Measurements from ENCODE around the gene REL. TPM values are rescaled to one million over a fixed set of nuclear protein-coding genes. Genes with fewer than 3 reads are reported as not detected.

REL gene
- total RNA-seq, 2 donors from 2014 or later: 11.1 to 31.5 TPM

- DNase-seq: peak; percentile 79
- Histone ChIP-seq H3K9ac (ENCODE audit: low read depth in 2 of 2, low read length in 2 of 2) (no peak overlapping the region), H3K36me3 (no peaks in the 10 kb centered on the region), H3K27me3 (no peaks in the 10 kb centered on the region), H3K4me3 (no peak overlapping the region), H3K27ac (peak overlapping the region; percentile 4), H3K9me3 (no peaks in the 10 kb centered on the region), H3K4me1 (no peaks in the 10 kb centered on the region)
- intact Hi-C loops (cut with DNase I): no loop called here
- TF ChIP-seq, protein P1, sequence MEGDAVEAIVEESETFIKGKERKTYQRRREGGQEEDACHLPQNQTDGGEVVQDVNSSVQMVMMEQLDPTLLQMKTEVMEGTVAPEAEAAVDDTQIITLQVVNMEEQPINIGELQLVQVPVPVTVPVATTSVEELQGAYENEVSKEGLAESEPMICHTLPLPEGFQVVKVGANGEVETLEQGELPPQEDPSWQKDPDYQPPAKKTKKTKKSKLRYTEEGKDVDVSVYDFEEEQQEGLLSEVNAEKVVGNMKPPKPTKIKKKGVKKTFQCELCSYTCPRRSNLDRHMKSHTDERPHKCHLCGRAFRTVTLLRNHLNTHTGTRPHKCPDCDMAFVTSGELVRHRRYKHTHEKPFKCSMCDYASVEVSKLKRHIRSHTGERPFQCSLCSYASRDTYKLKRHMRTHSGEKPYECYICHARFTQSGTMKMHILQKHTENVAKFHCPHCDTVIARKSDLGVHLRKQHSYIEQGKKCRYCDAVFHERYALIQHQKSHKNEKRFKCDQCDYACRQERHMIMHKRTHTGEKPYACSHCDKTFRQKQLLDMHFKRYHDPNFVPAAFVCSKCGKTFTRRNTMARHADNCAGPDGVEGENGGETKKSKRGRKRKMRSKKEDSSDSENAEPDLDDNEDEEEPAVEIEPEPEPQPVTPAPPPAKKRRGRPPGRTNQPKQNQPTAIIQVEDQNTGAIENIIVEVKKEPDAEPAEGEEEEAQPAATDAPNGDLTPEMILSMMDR (IDR thresholded peaks at IDR 0.05): no peak
Measured at GRCh38 chr2:60957643-60958042, 76.3 kb downstream of the REL start.

DNA sequence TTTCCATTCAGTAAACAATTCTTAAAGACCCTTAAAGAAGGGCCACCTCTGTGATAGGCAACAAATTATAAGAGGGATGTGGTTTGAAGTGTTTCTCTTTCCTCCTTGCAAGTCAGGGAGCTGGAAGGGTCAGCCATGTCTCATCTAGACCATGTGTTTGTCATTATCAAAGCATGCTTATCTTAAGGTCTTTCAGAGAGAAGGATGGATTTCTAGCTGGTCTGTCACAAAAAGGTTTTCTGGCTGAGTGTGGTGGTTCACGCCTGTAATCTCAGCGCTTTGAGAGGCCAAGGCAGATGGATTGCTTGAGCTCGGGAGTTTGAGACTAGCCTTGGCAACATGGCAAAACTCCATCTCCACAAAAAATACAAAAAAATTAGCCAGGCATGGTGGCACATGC, 77.0 kb downstream of the REL start:
- DNase-seq: no peak

GRCh38 chr2:60958800-60959199, 77.4 kb downstream of the REL start:
- Histone ChIP-seq H3K4me3 (no peak overlapping the region), H3K36me3 (no peaks in the 10 kb centered on the region), H3K4me1 (no peaks in the 10 kb centered on the region), H3K9ac (ENCODE audit: low read depth in 2 of 2, low read length in 2 of 2) (no peak overlapping the region), H3K27me3 (no peaks in the 10 kb centered on the region), H3K27ac (peak overlapping the region; percentile 4), H3K9me3 (no peaks in the 10 kb centered on the region)
- DNase-seq: no peak
- intact Hi-C loops (cut with DNase I): no loop called here
- TF ChIP-seq, protein P1 (IDR thresholded peaks at IDR 0.05): no peak

More for the DNA sequence above, 77.0 kb downstream of the REL start:
- no peaks in the 10 kb centered on the region for H3K27me3 ChIP-seq
- H3K27ac ChIP-seq: peak overlapping the region; percentile 4
- H3K4me1 ChIP-seq: no peaks in the 10 kb centered on the region
- no peak overlapping the region for H3K9ac ChIP-seq (ENCODE audit: low read depth in 2 of 2, low read length in 2 of 2)
- intact Hi-C loops (cut with DNase I): no loop called here
- H3K36me3 ChIP-seq: no peaks in the 10 kb centered on the region
- TF ChIP-seq, protein P1 (IDR thresholded peaks at IDR 0.05): no peak
- no peaks in the 10 kb centered on the region for H3K9me3 ChIP-seq
- H3K4me3 ChIP-seq: no peak overlapping the region

- no peak for DNase-seq
- TF ChIP-seq, protein P1 (IDR thresholded peaks at IDR 0.05): no peak
- Histone ChIP-seq H3K9ac (ENCODE audit: low read depth in 2 of 2, low read length in 2 of 2) (no peak overlapping the region), H3K27ac (peak overlapping the region; percentile 0), H3K9me3 (no peaks in the 10 kb centered on the region), H3K4me1 (no peaks in the 10 kb centered on the region), H3K36me3 (no peaks in the 10 kb centered on the region), H3K27me3 (no peaks in the 10 kb centered on the region), H3K4me3 (no peak overlapping the region)
- intact Hi-C loops (cut with DNase I): no loop called here
Measured at GRCh38 chr2:60959501-60959900, 78.1 kb downstream of the REL start.

DNA sequence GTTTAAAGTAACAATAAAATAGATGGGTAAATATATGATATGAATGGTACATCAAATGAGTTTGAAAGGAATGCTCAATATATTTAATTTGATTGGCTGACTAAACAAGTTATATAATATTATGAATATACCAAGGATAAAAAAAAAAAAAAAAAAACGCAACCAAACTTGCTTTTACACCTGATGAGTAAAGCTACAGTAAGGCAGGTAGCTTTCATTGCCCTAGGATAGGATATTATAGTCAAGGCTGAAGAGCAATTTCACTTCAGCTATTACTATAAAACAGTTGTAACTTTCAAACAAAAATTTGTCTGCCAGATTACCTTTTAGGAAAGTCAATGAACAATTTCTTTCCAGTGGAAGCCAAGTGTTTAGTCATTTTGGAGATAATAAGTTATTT, 79.3 kb downstream of the REL start:
- TF ChIP-seq, protein P1 (IDR thresholded peaks at IDR 0.05): no peak
- H3K4me3 ChIP-seq: no peak overlapping the region
- H3K27ac ChIP-seq: no peak overlapping the region
- H3K4me1 ChIP-seq: no peaks in the 10 kb centered on the region
- H3K9ac ChIP-seq (ENCODE audit: low read depth in 2 of 2, low read length in 2 of 2): no peak overlapping the region
- no peaks in the 10 kb centered on the region for H3K36me3 ChIP-seq
- no peak for DNase-seq
- H3K9me3 ChIP-seq: no peaks in the 10 kb centered on the region
- no peaks in the 10 kb centered on the region for H3K27me3 ChIP-seq
- intact Hi-C loops (cut with DNase I): no loop called here

DNA sequence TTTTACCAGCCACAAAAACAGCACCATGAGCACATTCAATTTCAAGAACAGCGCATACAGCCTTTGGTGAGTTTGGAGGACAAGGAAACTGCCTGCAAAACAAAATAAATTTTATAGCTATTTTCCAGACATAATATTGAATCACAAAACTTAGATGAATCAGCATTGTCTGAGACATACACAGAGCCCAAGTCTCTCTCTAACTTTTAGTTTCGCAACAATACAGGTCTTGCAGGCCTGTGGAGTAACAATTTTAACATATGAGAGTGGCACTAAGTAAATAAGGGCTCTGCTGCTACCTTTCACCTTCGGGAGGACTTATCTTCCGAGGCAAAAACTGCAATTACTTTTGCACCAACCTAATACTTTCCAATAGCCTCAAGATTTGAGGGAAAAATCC, 80.1 kb downstream of the REL start:
- Histone ChIP-seq H3K9ac (ENCODE audit: low read depth in 2 of 2, low read length in 2 of 2) (no peak overlapping the region), H3K4me1 (no peaks in the 10 kb centered on the region), H3K36me3 (no peaks in the 10 kb centered on the region), H3K4me3 (no peak overlapping the region), H3K9me3 (no peaks in the 10 kb centered on the region), H3K27ac (no peak overlapping the region), H3K27me3 (no peaks in the 10 kb centered on the region)
- intact Hi-C loops (cut with DNase I): no loop called here
- DNase-seq: no peak
- TF ChIP-seq, protein P1 (IDR thresholded peaks at IDR 0.05): no peak

Measured in colonic mucosa (tissue), 4 donors.